Suppressor macrophage (primary cell): ENCODE results near the gene MRPL58.
"Not testable (repeated sequence)": the region's sequence is repeated elsewhere in the genome, so short reads cannot be mapped to it uniquely, and the experiment has no call there.

Experiments
- DNase-seq, 4 experiments: peaks; one replicate each; pipeline ENCODE4 v3.0.0-alpha.2; 2020 to 2022

The MRPL58 gene

GRCh38 chr17:74987909-74988711 is 24.4 kb upstream of the MRPL58 start:
- DNase-seq = peak; percentile 67 to 74 (median 72)

- no peak for DNase-seq
Observed at GRCh38 chr17:74990581-74991105, 21.8 kb upstream of the MRPL58 start.

- DNase-seq = no peak
Observed at GRCh38 chr17:74992223-74992622, 20.2 kb upstream of the MRPL58 start.

- no peak for DNase-seq
Observed at GRCh38 chr17:74994440-74994839, 18.0 kb upstream of the MRPL58 start.

- no peak for DNase-seq
Observed at GRCh38 chr17:74995847-74996246, 16.6 kb upstream of the MRPL58 start.

GRCh38 chr17:74998783-74999182 is 13.7 kb upstream of the MRPL58 start:
- no peak for DNase-seq

GRCh38 chr17:74999523-74999922 is 12.9 kb upstream of the MRPL58 start:
- DNase-seq = no peak

GRCh38 chr17:75001915-75002843 is 10.3 kb upstream of the MRPL58 start:
- DNase-seq = peak; percentile 36 to 75 (median 56)

- no peak for DNase-seq
Observed at GRCh38 chr17:75003070-75003956, 9.2 kb upstream of the MRPL58 start.

GRCh38 chr17:75003957-75004355 is 8.5 kb upstream of the MRPL58 start:
- no peak for DNase-seq

- DNase-seq = no peak
Observed at GRCh38 chr17:75004371-75004770, 8.1 kb upstream of the MRPL58 start.

GRCh38 chr17:75005291-75005690 is 7.2 kb upstream of the MRPL58 start:
- no peak for DNase-seq

- DNase-seq = not testable (repeated sequence)
Observed at GRCh38 chr17:75006084-75006483, 6.4 kb upstream of the MRPL58 start.

GRCh38 chr17:75006653-75007052 is 5.8 kb upstream of the MRPL58 start:
- DNase-seq = peak; percentile 40 to 71 (median 64)

- DNase-seq = no peak
Observed at GRCh38 chr17:75008373-75008772, 4.1 kb upstream of the MRPL58 start.

GRCh38 chr17:75009139-75009724 is 3.2 kb upstream of the MRPL58 start:
- DNase-seq = no peak

GRCh38 chr17:75010683-75011400 is 1.6 kb upstream of the MRPL58 start:
- peak in 2 of 4 experiments; percentile 25 to 40 for DNase-seq

GRCh38 chr17:75011401-75012095 is 922 bp upstream of the MRPL58 start:
- DNase-seq = no peak

- DNase-seq = no peak
Observed at GRCh38 chr17:75012096-75012345, 449 bp upstream of the MRPL58 start.

GRCh38 chr17:75013092-75013559 is 656 bp downstream of the MRPL58 start:
- no peak for DNase-seq

- no peak for DNase-seq
Observed at GRCh38 chr17:75019146-75019545, 6.7 kb downstream of the MRPL58 start.
